Measurements from ENCODE around the gene IGSF11.

DNA sequence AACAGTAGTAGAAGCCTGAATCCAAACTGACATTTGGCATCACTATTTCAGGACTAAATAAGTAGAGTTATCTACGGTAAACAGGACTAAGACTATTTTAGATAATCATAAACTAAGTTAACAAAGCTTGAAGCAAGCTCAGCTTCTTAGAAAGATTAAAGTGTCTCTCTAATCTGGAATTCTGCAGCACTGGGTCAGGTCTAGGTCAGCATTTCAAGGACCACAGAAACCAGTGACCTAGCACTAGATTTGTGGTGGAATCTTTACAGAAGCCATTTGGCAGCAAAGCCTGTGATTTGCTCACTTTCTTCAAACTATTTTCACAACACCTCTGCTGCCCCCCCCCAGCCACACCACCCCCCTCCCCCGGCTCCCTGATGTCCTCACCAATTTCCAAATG is 37.5 kb downstream of the IGSF11 start:
- TF ChIP-seq POLR2A (IDR thresholded peaks at IDR 0.05; ENCODE audit: low read depth, low read length): no peak
- TF ChIP-seq POLR2AphosphoS5 (IDR thresholded peaks at IDR 0.05; ENCODE audit: low read depth, low read length): no peak
